ENCODE results near the gene LMO2. TPM values are rescaled to one million over a fixed set of nuclear protein-coding genes. Genes with fewer than 3 reads are reported as not detected.
A peak's percentile ranks its signal among the peaks of the same experiment; 100 is the strongest.
"Not testable (repeated sequence)": the region's sequence is repeated elsewhere in the genome, so short reads cannot be mapped to it uniquely, and the experiment has no call there.

Gene LMO2
- total RNA-seq, result 5.1 TPM

DNA sequence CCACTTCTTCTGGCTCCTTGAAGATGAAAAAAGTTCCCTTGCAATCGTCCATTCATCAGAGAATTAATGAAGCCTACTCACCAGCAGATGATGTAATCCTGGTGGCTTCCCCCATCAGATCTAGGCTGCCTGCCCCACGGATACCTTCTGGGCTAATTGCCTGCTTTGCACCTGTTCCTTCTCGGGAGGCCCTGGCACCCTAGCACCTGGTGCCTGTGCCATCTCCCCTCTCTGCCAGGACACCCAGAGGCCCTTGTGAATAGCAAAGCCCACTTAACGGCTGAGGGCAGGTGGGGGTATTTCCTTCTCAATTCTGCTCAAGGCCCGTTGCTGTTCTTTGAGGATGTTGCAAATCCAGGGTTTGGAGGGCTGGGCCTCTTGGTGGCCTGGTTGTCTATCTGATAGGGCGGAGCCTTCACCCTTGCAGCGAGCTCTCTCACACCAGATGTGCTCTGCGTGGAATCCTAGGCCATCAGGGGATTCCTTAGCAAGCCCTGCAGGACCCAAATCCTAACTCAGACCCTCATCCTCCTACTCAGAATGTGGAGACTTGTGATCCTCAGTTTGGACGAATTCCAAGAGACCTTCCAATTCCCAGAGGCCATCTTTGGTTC is at the start of gene LMO2:
Gene LMO2 (minus strand): TSS at position 363 of the 614 bp plus-strand sequence. CDS start 22,360 bp downstream, outside the sequence.
- ATAC-seq, result no peak
- DNase-seq (ENCODE audit: low spot score), result no peak

DNA sequence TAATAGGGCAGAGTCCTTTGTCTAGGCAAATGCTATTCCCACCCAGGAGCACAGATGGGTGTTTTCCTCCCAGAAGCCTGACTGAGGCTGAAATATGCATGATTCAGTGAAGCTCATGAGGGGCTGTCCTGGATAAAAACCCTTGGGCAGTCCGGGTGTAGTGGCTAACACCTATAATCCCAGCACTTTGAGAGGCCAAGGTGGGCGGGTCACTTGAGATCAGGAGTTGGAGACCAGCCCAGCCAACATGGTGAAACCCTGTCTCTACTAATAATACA is 48.6 kb upstream of the LMO2 start:
- ATAC-seq (no peak), DNase-seq (ENCODE audit: low spot score) (no peak)

DNA sequence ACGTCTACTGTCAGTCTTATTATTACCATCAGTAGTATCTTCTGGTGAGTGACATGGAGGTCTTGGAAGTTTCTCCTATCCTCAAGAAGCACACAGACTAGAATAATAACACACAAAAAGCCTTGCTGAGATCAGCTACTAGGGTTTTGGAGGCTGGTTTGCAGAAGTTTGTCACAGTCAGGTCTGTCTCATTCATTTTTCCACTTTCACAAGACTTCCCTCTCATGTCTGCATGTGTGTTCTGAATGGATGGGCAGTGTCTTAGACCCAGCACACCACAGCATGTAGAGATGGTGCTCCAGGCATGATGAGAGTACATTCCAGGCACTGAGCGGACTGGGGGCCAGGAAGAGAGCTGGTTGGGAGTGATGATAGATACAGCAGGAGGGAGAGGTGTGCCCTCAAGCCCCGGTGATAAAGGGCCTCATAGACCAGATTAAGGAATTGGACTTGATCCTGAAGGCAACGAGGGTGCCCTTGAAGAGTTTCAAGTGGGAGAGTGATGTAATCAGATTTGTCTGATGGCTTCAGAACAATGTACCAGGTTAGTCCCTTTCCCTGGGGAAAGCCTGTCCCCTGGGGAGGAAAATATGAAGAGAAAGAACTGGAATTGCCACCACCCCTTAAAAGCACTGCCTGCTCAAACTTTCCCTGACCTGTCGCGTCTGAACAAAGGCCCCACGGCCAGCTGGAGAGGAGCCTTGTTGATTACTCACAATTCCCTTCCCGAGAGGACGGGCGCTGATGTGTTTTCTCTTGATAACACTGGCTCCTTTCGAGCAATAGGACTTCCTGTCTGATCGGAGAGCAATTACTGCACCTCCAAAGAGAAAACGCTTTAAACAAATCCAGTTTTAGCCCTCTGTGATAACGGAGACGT is 45.1 kb upstream of the LMO2 start:
- ATAC-seq, result peak; percentile 64
- peak; percentile 54 for DNase-seq (ENCODE audit: low spot score)

DNA sequence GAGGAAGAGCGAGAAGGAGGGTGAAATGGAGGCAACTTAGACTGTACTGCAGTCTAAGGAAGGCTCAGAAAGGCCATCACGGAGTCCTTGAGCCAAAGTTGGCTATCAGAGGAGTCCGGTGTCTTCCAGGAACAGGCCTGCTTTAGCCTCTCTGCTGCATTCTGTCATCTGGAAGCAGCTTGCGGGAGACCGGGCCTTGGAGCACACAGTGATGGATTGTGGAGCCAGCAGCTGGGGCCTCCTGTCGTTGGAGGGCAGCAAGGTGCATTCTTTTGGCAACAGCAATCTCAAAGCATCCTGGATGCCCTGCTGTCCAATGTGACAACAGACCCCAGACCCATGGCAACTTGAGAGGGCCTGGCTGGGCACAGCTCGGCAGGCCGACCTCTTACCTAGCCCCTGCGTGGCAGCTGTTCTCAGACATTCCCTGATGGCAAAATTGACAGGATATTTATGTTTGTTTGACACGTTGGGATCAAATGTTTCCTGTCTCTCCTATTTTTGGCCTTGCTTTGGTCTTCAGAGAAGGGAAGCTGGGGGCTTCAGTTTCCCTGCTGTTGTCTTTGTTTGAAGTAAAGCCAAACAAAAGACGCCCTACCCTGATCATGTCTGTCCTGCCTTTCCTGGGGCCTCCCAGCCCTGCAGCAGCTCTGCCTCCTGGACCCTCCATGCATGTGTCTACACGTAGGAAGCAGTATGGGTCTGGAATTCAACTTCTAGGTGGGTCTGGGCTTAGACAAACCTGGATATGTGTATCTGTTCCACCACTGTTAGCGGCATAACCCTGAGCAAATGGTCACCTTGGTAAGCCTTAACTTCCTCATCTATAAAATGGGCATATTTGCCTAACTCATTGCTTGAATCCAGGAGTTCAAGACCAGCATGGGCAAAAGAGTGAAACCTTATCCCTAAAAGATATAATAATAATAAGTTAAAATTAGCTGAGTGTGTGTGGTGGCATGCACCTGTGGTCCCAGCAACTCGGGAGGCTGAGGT is 43.9 kb upstream of the LMO2 start:
- no peak for DNase-seq (ENCODE audit: low spot score)
- ATAC-seq, result no peak

DNA sequence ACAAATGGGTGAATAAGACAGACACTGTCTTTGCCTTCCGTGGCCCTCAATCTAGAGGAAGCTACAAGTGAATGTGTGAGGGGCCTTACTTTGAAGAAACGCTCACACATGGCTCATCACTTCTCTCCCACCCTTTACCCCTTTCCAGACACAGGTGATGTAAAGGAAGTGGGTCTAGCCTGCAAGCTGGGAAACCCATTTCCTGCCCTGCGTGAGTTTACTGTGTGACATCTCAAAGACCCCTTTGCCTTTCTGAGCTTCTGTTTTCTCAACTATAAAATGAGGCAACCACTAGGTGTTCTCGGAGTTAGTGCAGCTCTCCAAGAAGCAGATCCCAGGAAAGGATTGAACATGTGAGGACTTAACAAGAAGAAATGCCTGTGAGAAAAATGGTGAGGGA is 43.1 kb upstream of the LMO2 start:
- DNase-seq (ENCODE audit: low spot score) (no peak), ATAC-seq (no peak)

DNA sequence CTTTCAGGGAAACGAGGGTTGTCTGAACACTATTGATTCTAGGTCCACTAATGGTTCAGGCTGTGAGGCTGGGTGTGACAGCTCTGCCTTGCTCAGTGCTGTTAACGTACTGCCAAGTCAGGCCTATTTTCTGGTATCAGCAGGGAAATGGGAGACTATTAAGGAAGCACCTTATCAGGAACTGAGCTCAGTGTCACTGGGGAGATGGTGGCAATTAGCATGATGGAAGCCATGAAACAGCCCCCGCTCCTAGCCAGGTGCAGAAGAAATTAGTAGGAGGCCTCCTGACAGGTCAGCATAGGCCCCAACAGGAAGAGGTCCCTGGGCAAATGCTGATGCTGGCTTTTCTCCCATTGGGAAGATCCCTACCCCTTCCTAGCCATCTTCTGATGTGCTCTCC is 42.6 kb upstream of the LMO2 start:
- ATAC-seq, result peak; percentile 56
- DNase-seq (ENCODE audit: low spot score), result no peak

DNA sequence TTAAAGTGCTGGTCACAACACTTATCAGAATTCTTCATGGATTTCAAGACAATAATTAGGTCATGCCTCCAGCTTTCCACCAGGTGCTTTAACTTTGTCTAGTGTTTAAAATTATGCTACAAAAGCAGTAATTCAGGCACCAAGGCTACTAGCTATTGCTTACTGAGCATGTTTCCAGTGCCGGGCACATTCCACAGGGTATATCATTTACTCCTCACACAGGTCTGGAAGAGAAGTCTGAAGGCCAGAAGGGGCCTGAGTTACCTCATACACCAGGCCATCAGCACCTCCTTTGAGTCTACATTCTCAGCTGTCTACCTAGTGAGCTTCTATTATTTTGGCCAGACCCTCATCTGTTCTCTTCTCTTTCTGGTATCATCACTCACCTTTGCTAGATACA is 41.7 kb upstream of the LMO2 start:
- DNase-seq (ENCODE audit: low spot score) (no peak), ATAC-seq (no peak)

DNA sequence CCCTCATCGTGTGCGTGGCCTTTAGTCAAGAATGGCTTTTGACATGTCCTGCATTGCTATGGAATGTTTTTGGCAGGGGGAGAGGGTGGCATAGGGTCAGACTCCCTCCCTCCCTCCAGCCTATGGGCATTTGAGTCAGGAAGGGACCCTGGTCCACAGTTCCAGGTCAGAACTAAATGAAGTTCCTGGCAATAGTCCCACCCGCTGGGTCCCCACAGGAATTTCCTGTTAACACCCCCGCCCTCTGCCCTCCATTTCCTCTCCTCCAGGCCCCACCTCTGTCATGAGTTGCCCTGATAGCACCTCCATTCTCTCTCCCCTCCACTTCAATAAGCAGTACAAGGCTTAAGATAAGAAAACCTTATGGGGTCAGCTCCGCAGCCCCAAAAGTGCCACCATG is 40.8 kb upstream of the LMO2 start:
- no peak for DNase-seq (ENCODE audit: low spot score)
- no peak for ATAC-seq

DNA sequence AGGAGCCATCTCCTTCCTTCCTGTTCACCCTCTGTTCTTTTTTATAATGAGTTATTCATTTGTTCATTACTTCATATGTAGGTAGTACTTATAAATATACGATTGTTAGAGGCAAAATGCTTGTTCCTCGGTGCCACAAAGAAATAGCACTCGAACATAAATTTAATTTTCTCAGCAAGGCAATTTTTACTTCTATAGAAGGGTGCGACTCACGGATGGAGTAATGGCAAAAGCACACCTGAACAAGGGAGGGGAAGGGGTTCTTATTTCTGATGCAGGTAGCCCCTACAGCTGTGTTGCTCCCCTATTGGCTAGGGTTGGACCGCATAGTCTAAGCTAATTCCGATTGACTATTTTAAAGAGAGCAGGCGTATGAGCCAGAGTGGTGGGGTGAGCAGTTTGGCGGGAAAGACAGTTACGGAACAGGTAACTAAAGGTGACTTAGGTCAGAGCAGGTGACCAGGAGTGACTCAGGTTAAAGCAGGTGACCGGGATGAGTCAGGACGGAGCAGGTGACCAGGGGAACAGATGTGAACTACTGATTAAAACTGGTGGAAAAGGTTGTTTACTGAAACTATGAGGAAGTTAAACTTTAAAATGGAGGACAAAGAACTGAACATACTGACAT is 40.0 kb upstream of the LMO2 start:
- ATAC-seq; DNase-seq (ENCODE audit: low spot score): not testable (repeated sequence)

DNA sequence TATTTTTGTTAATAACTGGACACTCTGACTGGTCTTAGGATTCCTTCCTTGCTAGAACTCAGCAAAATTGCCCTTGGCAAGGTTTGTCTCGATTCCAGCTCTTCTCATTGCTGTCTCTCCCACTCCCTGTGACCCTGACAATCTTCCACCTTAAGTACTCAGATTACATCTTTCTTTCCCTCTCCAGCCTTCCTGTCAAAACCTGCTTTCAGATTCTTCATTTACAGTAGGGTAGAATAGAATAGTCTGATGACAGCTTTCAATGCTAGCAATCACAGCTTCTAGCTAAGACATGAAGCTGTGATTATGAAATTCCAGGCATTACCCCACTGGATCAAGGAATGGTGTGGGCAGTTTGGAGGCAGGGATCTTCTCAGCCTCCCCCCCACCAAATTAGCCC is 39.2 kb upstream of the LMO2 start:
- DNase-seq (ENCODE audit: low spot score), result no peak
- no peak for ATAC-seq

DNA sequence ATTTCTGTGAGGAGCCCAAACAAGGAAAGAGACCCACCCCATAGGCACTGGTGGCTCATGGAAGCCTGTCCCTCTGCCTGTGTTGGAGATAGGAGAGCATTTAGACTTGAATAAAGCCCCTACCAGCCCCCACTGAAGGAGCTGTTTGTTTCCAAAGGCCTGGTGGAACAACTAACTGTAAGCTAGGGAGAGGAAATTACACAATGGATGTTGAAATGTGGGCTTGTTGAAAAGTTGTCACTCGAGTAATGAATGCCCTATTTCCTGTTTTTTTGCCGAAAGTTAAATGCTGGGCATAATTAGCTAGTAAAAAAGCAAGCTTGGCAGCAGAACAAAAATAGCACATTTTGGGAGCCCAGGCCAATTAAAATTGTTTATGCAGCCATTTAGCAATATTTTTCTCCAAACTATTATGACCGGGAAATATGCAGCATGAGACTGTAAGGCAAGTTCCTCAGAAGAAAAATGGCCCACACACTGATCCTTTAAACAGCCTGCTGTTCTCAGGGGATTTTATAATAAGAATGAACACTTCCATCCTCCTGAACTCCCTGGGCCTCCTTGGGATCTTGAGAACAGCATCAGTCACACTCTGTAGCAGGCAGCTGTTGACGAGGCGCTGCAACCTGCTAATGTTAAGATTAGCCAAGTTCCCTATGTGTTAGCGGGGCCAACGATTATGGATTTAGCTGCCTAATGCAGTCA is 38.6 kb upstream of the LMO2 start:
- no peak for DNase-seq (ENCODE audit: low spot score)

DNA sequence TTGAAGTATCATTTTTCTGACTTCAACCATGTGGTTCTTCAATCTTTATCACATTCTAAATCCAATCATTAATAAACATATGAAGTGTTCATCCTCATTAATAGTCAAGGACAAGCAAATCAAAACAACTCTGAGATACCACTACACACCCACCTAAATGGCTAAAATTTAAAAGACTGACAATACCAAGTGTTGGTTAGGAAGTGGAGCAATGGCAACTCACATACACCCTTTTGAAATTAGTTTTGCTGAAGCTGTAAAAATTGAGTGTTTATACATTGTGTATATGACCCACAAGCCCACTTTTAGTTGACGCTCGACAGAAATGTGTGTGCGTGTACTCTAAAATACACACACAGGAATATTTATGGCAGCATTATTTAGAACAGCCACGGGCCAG is 36.7 kb upstream of the LMO2 start:
- no peak for ATAC-seq
- DNase-seq (ENCODE audit: low spot score), result no peak

More for the DNA sequence above, 38.6 kb upstream of the LMO2 start:
- peak; percentile 54 for ATAC-seq

DNA sequence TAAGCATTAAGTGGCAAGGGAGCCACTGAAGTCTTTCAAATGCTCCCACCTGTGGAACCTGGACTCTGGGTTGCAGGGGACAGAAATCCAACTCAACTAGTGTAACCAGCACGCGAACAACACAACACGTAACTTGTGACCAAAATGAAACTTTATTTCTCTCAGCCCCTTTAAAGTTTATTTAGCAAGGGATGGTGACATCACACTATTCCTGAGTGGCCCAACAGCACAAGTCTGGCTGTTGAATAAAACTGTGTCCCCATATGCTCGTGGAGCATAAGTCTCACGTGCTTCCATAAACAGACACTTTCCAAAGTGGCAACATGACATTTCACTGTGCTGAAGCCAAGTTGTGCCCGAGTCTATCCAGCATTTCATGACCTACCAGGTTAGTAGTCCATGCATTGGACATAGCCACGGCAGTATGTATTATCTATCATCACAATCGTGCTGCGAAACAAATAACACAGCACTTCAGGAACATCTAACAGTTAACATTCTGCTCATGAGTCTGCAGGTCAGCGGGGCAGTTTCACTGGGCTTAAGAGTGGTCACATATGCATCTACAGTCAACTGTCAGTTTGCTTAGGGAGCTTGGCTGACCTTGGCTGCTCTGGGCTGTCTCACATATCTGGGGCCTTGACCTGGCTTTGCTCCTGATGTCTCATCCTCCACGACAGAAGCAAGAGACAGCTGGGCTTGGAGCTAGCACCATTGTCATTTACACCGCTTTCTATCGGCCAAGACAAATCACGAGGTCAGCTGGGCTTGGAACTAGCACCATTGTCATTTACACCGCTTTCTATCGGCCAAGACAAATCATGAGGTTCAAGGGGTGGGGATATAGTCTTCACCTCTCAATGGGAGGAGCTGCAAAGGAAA is 35.0 kb upstream of the LMO2 start:
- no peak for ATAC-seq

DNA sequence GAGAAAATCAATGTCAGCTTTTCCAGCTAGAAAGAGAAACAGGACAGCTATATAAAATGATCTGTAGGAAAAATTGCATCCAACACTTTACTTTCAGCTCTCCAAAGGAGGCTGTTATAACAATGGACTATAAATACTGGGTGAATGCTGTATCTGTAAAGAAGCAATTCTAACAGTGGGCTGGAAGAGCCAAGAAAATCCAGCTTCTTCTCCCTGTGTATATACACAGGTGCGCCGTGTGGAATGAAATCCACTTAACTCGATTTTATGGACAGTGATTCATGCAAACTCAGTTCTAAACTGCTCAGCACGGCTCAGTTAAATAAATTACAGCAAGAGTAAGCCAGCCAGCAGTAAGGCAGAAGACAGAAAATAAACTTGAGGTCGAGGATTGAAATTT is 32.5 kb upstream of the LMO2 start:
- no peak for ATAC-seq
- no peak for DNase-seq (ENCODE audit: low spot score)

More for the DNA sequence above, 35.0 kb upstream of the LMO2 start:
- no peak for DNase-seq (ENCODE audit: low spot score)

DNA sequence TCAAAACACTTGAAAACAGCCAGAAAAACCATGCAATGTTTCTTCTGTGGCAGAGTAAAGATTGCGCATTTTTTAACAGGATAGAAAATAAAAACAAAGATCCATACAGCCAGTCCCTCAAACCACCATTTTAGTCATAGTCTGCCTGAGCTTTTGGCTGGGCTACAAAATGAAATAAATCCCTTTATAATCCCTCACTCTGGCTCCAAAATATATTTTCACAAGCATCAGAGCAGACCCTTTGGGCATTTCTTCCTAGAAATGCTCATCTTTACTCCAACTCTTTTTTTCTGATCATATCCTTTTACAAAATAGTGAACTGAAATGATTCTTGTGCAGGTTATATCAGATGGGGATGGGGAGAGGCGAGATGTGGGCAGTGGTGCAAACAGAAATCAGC is 31.8 kb upstream of the LMO2 start:
- ATAC-seq (no peak), DNase-seq (ENCODE audit: low spot score) (no peak)

DNA sequence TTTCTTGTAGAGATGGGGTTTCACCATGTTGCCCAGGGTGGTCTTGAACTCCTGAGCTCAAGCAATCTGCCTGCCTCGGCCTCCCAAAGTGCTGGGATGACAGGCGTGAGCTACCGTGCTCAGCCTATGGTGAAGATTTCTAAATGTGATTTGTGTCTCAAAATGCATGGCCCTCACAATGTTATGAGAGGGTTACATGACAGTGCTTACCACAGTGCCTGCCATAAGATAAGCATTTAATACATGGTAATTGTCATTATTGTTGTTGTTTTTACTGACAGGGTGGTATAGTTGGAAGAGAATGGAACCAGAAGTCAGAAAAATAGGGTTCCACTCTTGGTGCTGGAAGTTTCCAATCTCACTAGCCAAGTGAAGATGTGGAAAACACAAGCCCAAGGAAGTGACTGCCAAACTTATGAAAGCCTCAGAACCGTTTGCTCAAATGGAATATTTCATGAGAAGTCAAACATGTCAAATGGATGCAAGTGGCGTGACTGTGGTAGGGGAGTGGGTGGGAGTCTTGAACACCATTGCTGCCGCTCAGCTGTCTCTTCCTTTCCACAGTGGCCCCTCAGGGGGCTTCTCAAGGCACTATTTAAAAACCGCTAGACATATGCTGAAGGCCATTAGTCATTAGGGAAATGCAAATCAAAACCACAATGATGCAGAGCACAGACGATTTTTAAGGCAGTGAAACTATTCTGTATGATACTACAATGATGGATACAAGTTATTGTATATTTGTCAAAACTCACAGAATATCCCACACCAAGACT is 29.1 kb upstream of the LMO2 start:
- DNase-seq (ENCODE audit: low spot score), result no peak

DNA sequence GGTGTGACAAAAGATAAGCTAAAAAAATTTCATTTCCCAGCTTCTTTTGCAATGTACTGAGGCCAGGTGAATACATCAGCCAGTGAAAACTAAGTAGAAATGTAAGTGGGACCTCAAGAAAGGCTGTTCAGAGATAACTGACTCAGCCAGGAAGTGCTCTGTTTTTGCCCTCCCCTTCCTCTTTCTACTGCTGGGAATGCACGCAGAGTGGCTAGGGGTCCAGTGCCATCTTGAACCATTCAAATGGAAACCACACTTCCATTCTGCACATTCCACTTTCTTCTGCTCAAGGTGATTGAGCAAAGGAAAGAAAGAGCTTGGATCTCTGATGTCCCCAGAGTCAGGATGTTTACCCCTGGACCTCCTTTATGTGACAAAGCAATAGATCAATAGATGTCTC is 27.8 kb upstream of the LMO2 start:
- no peak for DNase-seq (ENCODE audit: low spot score)
- ATAC-seq, result no peak

More for the DNA sequence above, 29.1 kb upstream of the LMO2 start:
- ATAC-seq, result no peak

DNA sequence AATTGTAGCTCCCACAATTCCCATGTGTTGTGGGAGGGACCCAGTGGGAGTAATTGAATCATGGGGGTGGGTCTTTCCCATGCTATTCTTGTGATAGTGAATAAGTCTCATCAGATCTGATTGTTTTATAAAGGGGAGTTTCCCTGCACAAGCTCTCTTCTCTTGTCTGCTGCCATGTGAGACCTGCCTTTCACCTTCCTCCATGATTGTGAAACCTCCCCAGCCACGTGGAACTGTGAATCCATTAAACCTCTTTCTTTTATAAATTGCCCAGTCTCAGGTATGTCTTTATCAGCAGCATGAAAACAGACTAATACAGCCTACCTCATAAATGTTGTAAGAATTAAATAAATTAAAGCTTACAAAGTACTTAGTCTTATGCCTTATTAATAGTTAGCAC is 25.5 kb upstream of the LMO2 start:
- not testable (repeated sequence) for ATAC-seq; DNase-seq (ENCODE audit: low spot score)

DNA sequence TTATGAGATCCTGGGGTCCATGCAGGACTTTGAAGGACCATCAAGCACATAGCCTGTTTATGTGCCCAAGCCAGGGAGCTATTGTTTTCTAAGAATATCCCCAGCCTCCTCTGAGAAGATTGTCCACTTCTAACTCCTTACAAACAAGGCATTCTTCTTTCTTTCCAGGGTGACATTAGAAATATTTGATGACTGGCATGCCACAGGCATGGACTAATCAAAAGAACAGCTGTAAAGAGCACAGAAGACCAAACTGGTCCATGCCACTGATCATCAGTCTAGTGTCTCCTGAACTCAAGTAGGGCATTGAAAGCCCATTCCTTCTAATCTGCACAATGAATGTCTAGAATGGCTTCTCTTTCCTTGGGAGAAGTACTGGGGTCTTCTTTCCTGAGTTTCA is 24.9 kb upstream of the LMO2 start:
- DNase-seq (ENCODE audit: low spot score) (no peak), ATAC-seq (no peak)

All from left lobe of liver (tissue), 2 donors.